Measurements from ENCODE around the gene OR52I1. TPM values are rescaled to one million over a fixed set of nuclear protein-coding genes. Genes with fewer than 3 reads are reported as not detected.
A peak's percentile ranks its signal among the peaks of the same experiment; 100 is the strongest.

Gene OR52I1
- total RNA-seq, 6 experiments from 2014 or later = not detected

- Histone ChIP-seq H3K27me3 (no peaks in the 10 kb centered on the region), H3K9me3 (no peaks in the 10 kb centered on the region), H3K4me1 (no peaks in the 10 kb centered on the region), H3K4me3 (no peak overlapping the region), H3K27ac (no peak overlapping the region), H3K36me3 (no peaks in the 10 kb centered on the region)
- TF ChIP-seq CTCF (IDR thresholded peaks at IDR 0.05) = no peak
- TF ChIP-seq POLR2A (IDR thresholded peaks at IDR 0.05) = no peak
- WGBS (ENCODE audit: insufficient coverage, low coverage, low lambda C conversion rate, missing lambda C conversion rate) = 41% methylated on average over 3 of the region's 3 CpGs
- ATAC-seq (no peak), DNase-seq (no peak)
- intact Hi-C loops (cut with DNase I) = no loop called here
Measured at GRCh38 chr11:4589017-4589416, 4.8 kb upstream of the OR52I1 start.

GRCh38 chr11:4605057-4605456 lies 11.2 kb downstream of the OR52I1 start:
- WGBS (ENCODE audit: insufficient coverage, low coverage, low lambda C conversion rate, missing lambda C conversion rate) = 96% methylated on average over 3 of the region's 4 CpGs
- H3K9me3 ChIP-seq = no peaks in the 10 kb centered on the region

GRCh38 chr11:4606231-4607015 lies 12.6 kb downstream of the OR52I1 start:
- TF ChIP-seq CTCF (IDR thresholded peaks at IDR 0.05) = no peak
- TF ChIP-seq POLR2A (IDR thresholded peaks at IDR 0.05) = no peak
- Histone ChIP-seq H3K27me3 (no peaks in the 10 kb centered on the region), H3K27ac (no peak overlapping the region), H3K4me3 (no peak overlapping the region), H3K9me3 (no peaks in the 10 kb centered on the region), H3K4me1 (peaks cover 0 to 19% (median 0%) of the 10 kb centered on the region in 4 donors), H3K36me3 (peaks cover 0 to 15% (median 4%) of the 10 kb centered on the region in 4 donors)
- ATAC-seq (no peak), DNase-seq (no peak)
- intact Hi-C loops (cut with DNase I) = no loop called here
- 75% methylated on average over 1 of the region's 1 CpG for WGBS (ENCODE audit: insufficient coverage, low coverage, low lambda C conversion rate, missing lambda C conversion rate)

More at GRCh38 chr11:4605057-4605456, 11.2 kb downstream of the OR52I1 start:
- no peak overlapping the region for H3K27ac ChIP-seq
- peaks cover 0 to 19% (median 0%) of the 10 kb centered on the region in 4 donors for H3K4me1 ChIP-seq
- intact Hi-C loops (cut with DNase I) = no loop called here
- H3K4me3 ChIP-seq = no peak overlapping the region
- no peaks in the 10 kb centered on the region for H3K27me3 ChIP-seq
- ATAC-seq = no peak
- DNase-seq = no peak
- H3K36me3 ChIP-seq = peaks cover 0 to 29% (median 11%) of the 10 kb centered on the region in 4 donors
- TF ChIP-seq POLR2A (IDR thresholded peaks at IDR 0.05) (no peak), CTCF (IDR thresholded peaks at IDR 0.05) (no peak)

GRCh38 chr11:4607096-4607495 lies 13.3 kb downstream of the OR52I1 start:
- Histone ChIP-seq H3K36me3 (peaks cover 0 to 8% (median under 1%) of the 10 kb centered on the region in 4 donors), H3K4me1 (peaks cover 0 to 19% (median 0%) of the 10 kb centered on the region in 4 donors), H3K27me3 (no peaks in the 10 kb centered on the region), H3K4me3 (peak overlapping the region; percentile 66 to 82 (median 76)), H3K9me3 (no peaks in the 10 kb centered on the region), H3K27ac (peak overlapping the region in 2 of 3 donors; percentile 77 to 80)
- DNase-seq = no peak
- ATAC-seq = no peak
- intact Hi-C loops (cut with DNase I) = no loop called here
- whole genome bisulfite sequencing (ENCODE audit: insufficient coverage, low coverage, low lambda C conversion rate, missing lambda C conversion rate) = 63% methylated on average over 6 of the region's 6 CpGs
- no peak for TF ChIP-seq POLR2A (IDR thresholded peaks at IDR 0.05)
